ENCODE measurements around the gene SYNGR4. TPM values are rescaled to one million over a fixed set of nuclear protein-coding genes. Genes with fewer than 3 reads are reported as not detected.

Gene SYNGR4
- total RNA-seq, 1 experiment from 2014 or later = 0.49 TPM

- TF ChIP-seq RAD21 (IDR thresholded peaks at IDR 0.05; ENCODE audit: low read depth) = no peak
- TF ChIP-seq YY1 (IDR thresholded peaks at IDR 0.05; ENCODE audit: extremely low read depth, insufficient replicate concordance, low read depth, low read length) = no peak
- TF ChIP-seq EZH2 (IDR thresholded peaks at IDR 0.05) = no peak
- no peak for TF ChIP-seq POLR2A (IDR thresholded peaks at IDR 0.05; ENCODE audit: borderline replicate concordance, extremely low read depth, insufficient read depth, insufficient read length)
- TF ChIP-seq EZH2phosphoT487 (IDR thresholded peaks at IDR 0.05; ENCODE audit: borderline replicate concordance) = no peak
- TF ChIP-seq REST (IDR thresholded peaks at IDR 0.05; ENCODE audit: low read depth) = no peak
- TF ChIP-seq MAX (IDR thresholded peaks at IDR 0.05) = no peak
- no peak for TF ChIP-seq TCF7L2 (IDR thresholded peaks at IDR 0.05; ENCODE audit: borderline replicate concordance, extremely low read depth, insufficient read depth, insufficient read length)
- no peak for TF ChIP-seq SP1 (IDR thresholded peaks at IDR 0.05; ENCODE audit: low read depth)
- no peak for TF ChIP-seq EGR1 (IDR thresholded peaks at IDR 0.05; ENCODE audit: low read depth)
- TF ChIP-seq POLR2AphosphoS5 (IDR thresholded peaks at IDR 0.05; ENCODE audit: low read depth, low read length) = no peak
- no peak for TF ChIP-seq ZFX (IDR thresholded peaks at IDR 0.05)
- no peak for TF ChIP-seq CTCF (IDR thresholded peaks at IDR 0.05 in 2 of 3, conservative IDR thresholded peaks at IDR 0.05 in 1 of 3; ENCODE audit: borderline replicate concordance in 1 of 3, insufficient read depth in 1 of 3, low read depth in 2 of 3, low read length in 2 of 3)
- no peak for TF ChIP-seq ZBTB33 (IDR thresholded peaks at IDR 0.05; ENCODE audit: extremely low read depth, insufficient replicate concordance, low read length)
- ChIA-PET RAD21 (ENCODE audit: low non-redundant PET in 1 of 2, low total read pairs in 2 of 2, uncharacterized antibody in 2 of 2, unreplicated experiment in 2 of 2) (interaction anchor here (0.6 to 4.2 kb wide), 5 partner anchors 12 to 180 kb away, joined by 3 to 54 read pairs (median 4); partner anchors contain the start of genes SYNGR4 (in 1 of the 2) and TMEM143 (in 1 of the 2)), CTCF (interaction anchor here (0.9 to 10.2 kb wide), 11 partner anchors 12 to 265 kb away, joined by 3 to 158 read pairs (median 5); partner anchors contain the start of gene KDELR1), POLR2A (interaction anchor here (1.0 to 5.8 kb wide), 4 partner anchors 12 to 298 kb away, joined by 4 to 53 read pairs (median 4); partner anchors contain the start of genes RPL18, SPHK2, SYNGR4 and TMEM143)
- Histone ChIP-seq H3K27ac (ENCODE audit: low read depth, low read length) (peak overlapping the region; percentile 96), H4K20me1 (ENCODE audit: insufficient read depth) (no peaks in the 10 kb centered on the region), H3K4me3 (replicated peaks in 1 of 2; ENCODE audit: low read depth in 1 of 2, low read length in 2 of 2) (peak overlapping the region; percentile 55 to 67), H3K36me3 (ENCODE audit: control insufficient read depth in 1 of 2, insufficient read depth in 2 of 2, low read length in 2 of 2) (no peaks in the 10 kb centered on the region), H2AFZ (ENCODE audit: low read depth, low read length, poor library complexity, severe bottlenecking) (no peak overlapping the region), H3K4me2 (ENCODE audit: low read length) (peak overlapping the region; percentile 94), H3K9me2 (ENCODE audit: insufficient read depth) (no peaks in the 10 kb centered on the region), H3K9me3 (ENCODE audit: control insufficient read depth in 1 of 2, insufficient read depth in 1 of 2, low read depth in 1 of 2, low read length in 2 of 2) (no peaks in the 10 kb centered on the region), H3K9ac (ENCODE audit: low read length) (peak overlapping the region; percentile 85), H3K27me3 (ENCODE audit: insufficient read depth, low read length) (no peaks in the 10 kb centered on the region), H3K79me2 (ENCODE audit: insufficient read depth, low read length) (peaks cover 9% of the 10 kb centered on the region), H3K4me1 (ENCODE audit: control insufficient read depth in 1 of 2, insufficient read depth in 2 of 2, low read length in 2 of 2) (peaks cover 36 to 71% of the 10 kb centered on the region in 2 experiments)
- no TSS peak for BruUV-seq (replicated peaks)
- DNase-seq (ENCODE audit: low read depth, low spot score) (peak; percentile 95), ATAC-seq (no peak)
- intact Hi-C loops (cut with micrococcal nuclease) = loop anchor here (10.0 kb wide), 2 partner anchors 74 to 264 kb away; partner anchors contain the start of genes GRIN2D and KDELR1
Measured at GRCh38 chr19:48321372-48321621, 42.9 kb upstream of the SYNGR4 start.
